ENCODE results near the gene DMRTC2.

GRCh38 chr19:41892173-41892902 lies 47.5 kb downstream of the DMRTC2 start:
- TF ChIP-seq, protein P1, sequence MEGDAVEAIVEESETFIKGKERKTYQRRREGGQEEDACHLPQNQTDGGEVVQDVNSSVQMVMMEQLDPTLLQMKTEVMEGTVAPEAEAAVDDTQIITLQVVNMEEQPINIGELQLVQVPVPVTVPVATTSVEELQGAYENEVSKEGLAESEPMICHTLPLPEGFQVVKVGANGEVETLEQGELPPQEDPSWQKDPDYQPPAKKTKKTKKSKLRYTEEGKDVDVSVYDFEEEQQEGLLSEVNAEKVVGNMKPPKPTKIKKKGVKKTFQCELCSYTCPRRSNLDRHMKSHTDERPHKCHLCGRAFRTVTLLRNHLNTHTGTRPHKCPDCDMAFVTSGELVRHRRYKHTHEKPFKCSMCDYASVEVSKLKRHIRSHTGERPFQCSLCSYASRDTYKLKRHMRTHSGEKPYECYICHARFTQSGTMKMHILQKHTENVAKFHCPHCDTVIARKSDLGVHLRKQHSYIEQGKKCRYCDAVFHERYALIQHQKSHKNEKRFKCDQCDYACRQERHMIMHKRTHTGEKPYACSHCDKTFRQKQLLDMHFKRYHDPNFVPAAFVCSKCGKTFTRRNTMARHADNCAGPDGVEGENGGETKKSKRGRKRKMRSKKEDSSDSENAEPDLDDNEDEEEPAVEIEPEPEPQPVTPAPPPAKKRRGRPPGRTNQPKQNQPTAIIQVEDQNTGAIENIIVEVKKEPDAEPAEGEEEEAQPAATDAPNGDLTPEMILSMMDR (conservative IDR thresholded peaks at IDR 0.05 in 1 of 2, IDR thresholded peaks at IDR 0.05 in 1 of 2; ENCODE audit: extremely low read depth in 1 of 2, insufficient read depth in 1 of 2, low read depth in 1 of 2, low read length in 2 of 2): no peak
- TF ChIP-seq EZH2 (IDR thresholded peaks at IDR 0.05; ENCODE audit: borderline replicate concordance, low read length): no peak

Data from mammary epithelial cell (primary cell).